Activated T-helper 1 cell treated with anti-CD3 and anti-CD28 coated beads, Interleukin-2, amount 50 U/mL, for 16 hours (primary cell): ENCODE measurements around the gene ITGAL.
"Not testable (repeated sequence)": the region's sequence is repeated elsewhere in the genome, so short reads cannot be mapped to it uniquely, and the experiment has no call there.

Source experiments
- DNase-seq, 2 donors: peaks; one replicate each; pipeline ENCODE4 v3.0.0-alpha.2; 2020; ENCODE audit warnings: low read depth in 1 of 2, low spot score in 1 of 2

ITGAL gene

DNA sequence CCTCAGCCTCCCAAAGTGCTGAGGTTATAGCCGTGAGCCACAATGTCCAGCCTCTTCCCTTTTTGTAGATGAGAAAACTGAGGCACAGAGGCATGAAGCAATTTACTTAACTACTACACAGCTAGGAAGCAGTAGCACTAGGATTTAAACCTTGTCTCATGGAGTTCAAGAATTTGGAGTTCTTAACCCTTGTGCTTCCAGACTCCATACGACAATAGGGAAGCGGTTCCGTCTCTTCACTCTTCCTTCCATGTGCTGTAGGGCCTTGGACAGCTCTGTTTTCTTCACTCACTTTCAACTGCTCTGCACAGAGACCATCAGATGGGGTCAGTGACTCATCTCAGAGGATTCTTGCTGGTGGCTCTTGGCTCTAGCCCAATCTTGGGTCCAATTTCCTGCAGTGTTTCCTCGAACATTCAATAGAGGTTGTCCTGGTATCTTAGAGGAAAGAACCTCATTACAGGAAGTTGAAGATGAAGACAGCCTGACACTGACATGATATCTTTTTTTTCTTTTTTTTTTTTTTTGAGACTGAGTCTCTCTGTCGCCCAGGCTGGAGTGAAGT is 19.3 kb downstream of the ITGAL start:
- no peak for DNase-seq

DNA sequence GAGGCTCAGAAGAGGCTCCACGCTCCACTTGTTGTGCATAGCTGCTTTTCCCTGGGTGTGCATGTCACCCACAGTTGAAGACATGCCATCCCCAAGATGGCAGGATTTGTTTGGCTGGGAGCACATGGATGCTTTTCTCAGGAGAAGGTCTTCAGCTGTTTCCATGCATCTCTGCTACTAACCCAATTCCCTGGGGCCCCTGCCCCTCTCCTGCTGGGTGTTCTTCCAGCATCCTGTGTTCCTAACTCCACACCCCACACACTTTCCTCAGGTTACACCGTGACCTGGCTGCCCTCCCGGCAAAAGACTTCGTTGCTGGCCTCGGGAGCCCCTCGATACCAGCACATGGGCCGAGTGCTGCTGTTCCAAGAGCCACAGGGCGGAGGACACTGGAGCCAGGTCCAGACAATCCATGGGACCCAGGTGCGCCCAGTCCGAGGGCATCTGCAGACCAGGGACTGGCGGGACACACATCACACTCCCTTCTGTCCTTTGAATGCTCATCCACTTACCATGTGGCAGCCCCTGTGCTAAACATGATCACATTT is 21.5 kb downstream of the ITGAL start:
- no peak for DNase-seq

DNA sequence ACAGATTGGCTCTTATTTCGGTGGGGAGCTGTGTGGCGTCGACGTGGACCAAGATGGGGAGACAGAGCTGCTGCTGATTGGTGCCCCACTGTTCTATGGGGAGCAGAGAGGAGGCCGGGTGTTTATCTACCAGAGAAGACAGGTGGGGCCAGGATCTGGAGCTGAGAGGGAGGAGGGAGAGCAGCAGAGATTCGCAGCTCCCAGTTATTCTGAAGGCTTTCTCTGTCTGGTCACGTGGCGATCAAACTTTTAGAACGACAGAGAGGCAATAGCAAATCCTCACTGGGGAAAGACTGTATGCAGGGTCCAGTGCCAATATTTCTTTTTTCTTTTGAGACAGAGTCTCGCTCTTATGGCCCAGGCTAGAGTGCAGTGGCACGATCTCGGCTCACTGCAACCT is 22.2 kb downstream of the ITGAL start:
- DNase-seq = no peak

DNA sequence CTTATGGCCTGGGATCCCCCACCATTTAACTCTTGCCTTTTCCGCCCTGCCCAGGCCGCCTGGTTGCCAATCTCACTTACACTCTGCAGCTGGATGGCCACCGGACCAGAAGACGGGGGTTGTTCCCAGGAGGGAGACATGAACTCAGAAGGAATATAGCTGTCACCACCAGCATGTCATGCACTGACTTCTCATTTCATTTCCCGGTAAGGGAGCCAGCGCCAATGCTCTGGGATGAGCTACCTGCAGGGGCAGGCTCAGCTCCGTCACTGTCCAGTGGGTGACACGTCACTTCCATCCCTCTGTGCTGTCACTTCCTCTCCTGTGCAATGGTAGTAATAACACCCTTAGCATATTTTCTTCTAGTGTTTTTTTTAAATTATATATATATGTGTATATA is 26.7 kb downstream of the ITGAL start:
- no peak for DNase-seq

DNA sequence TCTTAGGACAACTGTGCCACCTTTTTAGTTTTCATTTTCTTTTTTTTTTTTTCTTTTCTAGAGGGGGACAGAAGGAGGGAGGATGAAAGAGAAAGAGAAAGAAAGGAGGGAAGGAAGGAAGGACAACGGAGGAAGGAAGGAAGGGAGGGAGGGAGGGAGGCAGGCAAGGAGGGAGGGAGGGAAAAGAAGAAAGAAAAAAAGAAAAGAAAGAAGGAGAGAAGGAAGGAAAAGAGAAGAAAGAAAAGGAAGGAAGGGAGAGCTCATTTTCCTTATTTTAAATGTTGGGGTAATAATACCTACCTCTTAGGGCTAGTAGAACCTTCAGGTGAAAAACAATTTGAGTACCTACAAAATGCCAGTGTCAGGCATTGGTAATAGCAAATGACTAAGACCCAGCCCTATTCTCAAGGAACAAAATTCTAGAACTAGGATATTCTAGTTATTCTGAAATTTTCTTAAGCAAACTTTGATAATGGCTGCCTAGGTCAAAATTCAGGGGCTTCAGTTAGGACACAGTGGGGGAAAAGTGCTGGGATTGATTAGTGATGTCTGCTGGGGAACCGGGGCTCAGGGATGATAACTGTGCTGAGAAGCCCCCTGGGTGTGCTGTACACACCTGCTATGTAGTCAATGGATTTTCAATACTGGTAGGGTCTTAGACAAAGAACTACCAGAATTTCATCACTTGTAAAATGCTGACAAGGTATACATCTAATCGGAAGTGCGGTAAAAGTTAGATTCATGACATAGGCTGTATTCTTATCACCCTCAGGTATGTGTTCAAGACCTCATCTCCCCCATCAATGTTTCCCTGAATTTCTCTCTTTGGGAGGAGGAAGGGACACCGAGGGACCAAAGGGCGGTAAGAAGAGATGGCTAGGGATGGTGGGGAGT is 31.1 kb downstream of the ITGAL start:
- no peak for DNase-seq

DNA sequence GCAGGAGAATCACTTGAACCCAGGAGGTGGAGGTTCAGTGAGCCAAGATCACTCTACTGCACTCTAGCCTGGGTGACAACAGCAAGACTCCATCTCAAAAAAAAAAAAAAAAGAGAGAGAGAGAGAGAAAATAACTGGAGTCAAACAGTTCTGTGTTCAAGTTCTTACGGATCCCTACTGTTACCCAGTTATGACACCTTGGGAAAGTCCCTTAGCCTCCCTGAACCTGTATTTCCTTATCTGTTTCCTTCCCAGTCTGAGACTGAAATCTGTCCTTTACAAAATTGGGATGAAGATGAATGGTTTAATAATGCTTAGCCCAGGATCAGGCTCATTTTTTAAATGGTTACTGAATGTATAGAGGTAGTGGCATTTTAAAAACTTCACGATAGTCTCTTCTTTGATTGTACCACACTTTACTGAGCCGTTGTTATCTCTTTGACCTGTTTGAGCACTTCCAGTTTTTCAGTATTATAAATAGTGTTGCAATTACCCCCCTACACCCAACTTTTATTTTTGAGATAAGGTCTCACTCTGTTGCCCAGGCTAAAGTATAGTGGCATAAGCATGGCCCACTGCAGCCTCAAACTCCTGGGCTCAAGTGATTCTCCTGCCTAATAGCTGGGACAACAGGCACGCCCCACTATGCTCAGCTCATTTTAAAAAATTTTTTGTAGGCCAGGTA is 36.7 kb downstream of the ITGAL start:
- no peak for DNase-seq

DNA sequence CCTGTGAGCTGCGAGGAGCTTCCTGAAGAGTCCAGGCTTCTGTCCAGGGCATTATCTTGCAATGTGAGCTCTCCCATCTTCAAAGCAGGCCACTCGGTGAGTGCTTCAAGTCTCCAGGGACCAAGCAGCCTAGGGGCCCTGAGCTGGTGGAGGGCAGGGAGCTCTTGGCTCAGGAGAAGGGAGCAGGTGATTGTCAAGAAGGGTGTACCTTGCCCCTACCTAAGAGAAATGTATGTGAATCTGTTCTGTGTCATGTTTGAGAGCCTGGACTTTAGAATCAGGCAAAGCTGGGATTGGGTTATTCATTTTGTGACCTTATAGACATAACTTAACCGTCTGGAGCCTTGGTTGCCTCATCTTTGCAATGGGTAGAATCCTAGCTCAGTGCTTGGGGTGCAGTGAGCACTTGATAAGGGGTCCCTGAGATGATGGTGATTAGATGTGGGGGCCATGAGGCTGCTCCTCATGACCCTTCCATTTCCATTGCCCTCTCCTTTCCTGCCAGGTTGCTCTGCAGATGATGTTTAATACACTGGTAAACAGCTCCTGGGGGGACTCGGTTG is 37.9 kb downstream of the ITGAL start:
- no peak for DNase-seq

DNA sequence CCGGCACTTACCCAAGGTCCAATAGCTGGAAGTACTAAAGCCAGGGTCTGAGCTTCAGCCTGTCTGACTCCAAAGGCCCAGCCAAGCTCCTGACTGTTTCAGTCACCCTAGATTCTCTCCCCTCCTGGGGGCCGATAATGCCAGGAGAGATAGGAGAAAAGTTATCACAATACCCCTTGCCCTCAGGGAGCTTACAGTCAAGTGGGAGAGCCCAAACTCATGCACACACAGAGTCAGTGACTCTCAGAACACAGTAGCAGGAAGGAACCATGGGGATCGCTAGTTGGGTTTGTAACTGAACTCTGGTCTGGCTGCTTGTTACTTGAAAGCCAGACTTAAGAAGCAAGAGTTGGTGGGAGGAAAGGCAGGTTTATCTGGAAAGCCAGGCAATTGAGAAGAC is 39.0 kb downstream of the ITGAL start:
- no peak for DNase-seq

DNA sequence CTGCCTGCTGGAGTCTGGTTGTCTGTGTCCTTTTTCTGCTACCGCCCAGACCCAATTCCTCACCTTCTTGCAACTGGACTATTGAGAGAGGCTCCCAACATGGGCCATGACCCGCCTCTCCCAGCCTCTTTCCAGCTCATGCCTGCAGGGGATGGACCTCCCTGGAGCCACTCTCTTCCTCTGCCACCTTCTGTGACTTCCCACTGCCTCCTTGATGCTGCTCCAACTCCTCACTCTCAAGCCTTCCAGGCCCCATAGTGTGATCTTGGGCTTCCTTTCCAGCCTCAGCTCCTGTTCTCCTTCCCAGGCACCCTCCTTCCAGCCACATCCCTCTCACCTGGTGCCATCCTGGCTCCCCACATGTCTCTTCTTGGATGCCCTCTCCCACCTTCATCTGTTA is 42.7 kb downstream of the ITGAL start:
- no peak for DNase-seq

DNA sequence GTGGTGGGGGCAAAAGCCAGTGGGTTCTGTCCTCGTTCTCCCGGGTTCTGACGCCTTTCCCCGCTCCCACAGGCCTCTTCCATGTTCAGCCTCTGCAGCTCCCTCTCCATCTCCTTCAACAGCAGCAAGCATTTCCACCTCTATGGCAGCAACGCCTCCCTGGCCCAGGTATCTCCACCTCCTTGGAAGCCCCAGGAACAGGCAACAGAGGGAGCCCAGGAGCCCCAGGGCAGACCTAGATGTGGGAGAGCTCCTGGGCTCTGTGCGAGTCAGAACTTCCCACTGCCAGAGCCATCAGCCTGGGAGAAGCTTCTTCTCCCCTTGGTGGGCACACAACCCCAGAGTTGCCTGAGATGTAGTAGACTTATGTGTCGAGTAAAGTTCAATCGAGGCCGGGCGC is 46.0 kb downstream of the ITGAL start:
- no peak for DNase-seq

DNA sequence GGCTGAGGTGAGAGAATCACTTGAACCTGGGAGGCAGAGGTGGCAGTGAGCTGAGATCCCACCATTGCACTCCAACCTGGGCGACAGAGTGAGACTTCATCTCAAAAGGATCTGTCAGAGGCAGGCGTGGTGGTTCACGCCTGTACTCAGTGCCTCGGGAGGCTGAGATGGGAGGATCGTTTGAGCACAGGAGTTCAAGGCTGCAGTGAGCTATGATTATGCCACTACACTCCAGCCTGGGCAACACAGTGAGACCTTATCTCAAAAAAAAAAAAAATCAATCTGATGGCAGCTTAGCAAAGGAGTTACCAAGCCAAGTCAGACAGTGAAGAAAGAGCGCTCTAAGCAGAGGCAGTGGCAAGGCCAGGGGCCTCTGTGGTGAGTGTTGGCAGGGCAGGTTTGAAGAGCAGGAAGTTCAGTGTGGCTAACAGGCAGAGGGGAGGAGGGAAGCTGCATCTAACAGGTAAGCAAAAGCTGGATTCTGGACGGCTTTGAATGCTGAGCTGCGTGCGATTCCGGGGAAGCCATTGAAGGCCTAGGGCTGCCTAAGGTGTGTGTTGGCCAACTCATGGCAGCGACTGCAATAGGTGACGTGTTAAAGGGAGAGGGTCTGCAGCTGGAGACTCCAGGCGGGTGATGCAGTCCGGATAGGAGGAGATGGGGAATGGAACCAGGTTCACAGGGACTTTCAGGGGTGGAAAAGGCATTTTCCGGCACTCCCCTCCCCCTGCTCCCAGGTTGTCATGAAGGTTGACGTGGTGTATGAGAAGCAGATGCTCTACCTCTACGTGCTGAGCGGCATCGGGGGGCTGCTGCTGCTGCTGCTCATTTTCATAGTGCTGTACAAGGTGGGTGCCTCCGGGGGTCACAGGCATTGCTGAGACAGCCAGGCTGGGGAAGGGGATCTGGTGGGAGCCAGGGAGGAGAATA is 46.8 kb downstream of the ITGAL start:
- DNase-seq = no peak

DNA sequence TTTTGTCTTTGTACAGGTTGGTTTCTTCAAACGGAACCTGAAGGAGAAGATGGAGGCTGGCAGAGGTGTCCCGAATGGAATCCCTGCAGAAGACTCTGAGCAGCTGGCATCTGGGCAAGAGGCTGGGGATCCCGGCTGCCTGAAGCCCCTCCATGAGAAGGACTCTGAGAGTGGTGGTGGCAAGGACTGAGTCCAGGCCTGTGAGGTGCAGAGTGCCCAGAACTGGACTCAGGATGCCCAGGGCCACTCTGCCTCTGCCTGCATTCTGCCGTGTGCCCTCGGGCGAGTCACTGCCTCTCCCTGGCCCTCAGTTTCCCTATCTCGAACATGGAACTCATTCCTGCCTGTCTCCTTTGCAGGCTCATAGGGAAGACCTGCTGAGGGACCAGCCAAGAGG is 48.9 kb downstream of the ITGAL start:
- no peak for DNase-seq

DNA sequence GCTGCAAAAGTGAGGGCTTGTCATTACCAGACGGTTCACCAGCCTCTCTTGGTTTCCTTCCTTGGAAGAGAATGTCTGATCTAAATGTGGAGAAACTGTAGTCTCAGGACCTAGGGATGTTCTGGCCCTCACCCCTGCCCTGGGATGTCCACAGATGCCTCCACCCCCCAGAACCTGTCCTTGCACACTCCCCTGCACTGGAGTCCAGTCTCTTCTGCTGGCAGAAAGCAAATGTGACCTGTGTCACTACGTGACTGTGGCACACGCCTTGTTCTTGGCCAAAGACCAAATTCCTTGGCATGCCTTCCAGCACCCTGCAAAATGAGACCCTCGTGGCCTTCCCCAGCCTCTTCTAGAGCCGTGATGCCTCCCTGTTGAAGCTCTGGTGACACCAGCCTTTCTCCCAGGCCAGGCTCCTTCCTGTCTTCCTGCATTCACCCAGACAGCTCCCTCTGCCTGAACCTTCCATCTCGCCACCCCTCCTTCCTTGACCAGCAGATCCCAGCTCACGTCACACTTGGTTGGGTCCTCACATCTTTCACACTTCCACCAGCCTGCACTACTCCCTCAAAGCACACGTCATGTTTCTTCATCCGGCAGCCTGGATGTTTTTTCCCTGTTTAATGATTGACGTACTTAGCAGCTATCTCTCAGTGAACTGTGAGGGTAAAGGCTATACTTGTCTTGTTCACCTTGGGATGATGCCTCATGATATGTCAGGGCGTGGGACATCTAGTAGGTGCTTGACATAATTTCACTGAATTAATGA is 49.5 kb downstream of the ITGAL start:
- no peak for DNase-seq

DNA sequence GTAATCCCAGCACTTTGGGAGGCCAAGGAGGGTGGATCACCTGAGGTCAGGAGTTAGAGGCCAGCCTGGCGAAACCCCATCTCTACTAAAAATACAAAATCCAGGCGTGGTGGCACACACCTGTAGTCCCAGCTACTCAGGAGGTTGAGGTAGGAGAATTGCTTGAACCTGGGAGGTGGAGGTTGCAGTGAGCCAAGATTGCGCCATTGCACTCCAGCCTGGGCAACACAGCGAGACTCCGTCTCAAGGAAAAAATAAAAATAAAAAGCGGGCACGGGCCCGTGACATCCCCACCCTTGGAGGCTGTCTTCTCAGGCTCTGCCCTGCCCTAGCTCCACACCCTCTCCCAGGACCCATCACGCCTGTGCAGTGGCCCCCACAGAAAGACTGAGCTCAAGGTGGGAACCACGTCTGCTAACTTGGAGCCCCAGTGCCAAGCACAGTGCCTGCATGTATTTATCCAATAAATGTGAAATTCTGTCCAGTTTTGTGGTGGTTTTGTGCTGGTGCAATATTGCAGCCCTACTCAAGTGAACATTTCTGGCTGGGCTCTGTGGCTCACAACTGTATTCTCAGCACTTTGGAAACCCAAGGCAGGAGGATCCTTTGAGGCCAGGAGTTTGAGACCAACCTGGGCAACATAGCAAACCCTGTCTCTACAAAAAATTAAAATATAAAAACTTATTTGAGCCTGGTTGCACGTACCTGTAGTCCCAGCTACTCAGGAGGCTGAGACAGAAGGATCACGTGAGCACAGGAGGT is 50.3 kb downstream of the ITGAL start:
- DNase-seq = not testable (repeated sequence)

DNA sequence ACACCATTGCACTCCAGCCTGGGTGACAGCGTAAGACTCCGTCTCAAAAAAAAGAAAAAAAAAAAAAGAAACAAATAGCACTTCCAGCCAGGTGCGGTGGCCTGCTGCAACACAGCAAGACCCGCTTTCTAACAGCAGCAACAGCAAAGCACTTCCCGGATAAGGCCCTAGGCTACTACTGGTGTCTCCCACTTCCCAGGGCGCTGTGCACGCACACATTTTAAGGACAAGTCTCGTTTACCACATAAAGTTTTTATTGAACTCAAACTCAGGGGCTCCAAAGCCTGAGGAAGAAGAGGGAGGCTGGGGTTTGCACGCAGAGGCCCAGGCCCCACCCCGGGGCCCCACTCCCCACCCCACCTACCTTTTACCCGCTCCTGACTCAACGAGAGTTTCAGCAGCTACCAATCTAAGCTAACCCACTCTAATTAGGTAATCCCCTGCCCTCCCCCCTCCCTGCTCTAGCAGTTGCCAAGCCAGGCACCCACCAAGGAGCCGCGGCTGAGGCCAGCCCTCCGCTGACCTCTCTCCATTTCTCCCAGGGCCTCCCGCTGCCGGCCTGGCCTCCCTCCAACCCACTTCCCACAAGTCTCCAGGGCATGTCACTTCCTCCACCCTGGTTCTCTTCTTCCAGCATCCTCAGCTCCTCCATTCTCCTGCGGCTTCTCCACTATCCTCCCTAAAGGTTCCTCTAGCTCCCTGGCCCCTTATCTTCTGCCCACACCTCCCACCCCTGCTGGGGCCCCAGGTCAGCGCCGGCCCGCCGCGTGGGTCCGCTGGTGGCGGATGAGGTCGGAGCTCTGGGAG is 51.4 kb downstream of the ITGAL start:
- DNase-seq = no peak

DNA sequence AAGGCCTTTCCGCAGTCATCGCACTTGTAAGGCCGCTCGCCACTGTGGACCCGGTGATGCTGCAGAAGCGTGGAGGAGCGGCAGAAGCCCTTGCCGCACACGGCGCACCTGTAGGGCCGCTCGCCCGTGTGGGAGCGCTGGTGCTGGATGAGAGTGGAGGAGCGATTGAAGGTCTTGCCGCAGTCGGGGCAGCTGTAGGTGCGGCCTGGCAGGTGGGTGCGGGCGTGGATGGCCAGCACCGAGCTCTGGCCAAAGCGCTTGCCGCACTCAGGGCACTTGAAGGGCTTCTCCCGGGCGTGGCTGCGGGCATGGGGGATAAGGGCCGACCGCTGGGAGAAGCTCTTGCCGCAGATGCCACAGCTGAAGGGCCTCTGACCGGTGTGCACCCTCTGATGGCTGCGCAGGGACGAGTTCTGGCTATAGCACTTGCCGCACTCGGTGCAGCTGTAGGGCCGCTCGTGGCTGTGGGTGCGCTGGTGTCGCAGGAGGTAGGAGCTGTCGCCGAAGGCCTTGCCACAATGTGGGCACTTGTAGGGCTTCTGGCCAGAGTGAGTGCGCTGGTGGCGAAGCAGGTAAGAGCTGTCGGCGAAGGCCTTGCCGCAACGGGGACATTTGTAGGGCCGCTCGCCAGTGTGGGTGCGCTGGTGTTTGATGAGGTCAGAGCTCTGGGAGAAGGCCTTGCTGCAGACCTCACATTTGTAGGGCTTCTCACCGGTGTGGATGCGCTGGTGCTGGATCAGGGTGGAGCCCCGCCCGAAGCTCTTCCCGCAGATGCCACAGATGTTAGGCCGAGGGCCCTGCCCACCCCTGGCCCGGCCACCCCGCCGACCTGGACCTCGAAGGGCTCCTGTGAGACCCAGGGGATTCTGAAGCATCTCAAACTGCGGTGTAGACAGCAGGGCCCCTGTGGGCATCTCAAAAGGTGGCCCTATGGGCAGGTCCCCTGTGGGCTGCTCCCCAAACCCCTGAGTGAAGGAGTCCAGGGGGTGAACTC is 52.3 kb downstream of the ITGAL start:
- no peak for DNase-seq

DNA sequence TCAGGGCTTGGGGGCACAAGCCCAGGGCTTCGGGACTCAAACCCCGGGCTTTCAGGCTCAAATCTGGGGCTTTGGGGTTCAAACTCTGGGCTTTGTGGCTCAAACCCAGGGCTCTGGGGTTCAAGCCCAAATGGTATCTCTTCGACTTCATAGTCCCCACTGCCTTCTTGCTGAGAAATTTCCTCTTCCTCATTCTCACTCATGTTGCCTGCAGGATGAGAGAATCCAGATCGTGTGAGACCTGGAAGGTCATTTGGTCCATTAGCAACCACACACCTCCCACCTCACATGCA is 53.2 kb downstream of the ITGAL start:
- DNase-seq = no peak
